Pancreas (tissue), 10 donors: ENCODE data around the gene RSL24D1. TPM values are rescaled to one million over a fixed set of nuclear protein-coding genes. Genes with fewer than 3 reads are reported as not detected.

Experiments used
- ATAC-seq, 4 donors: fragments of 200-7000 bp; cut with Tn5 transposase; one replicate each; pipeline versions ENCODE4 v1.8.0 to v1.9.1; 2020; ENCODE audit warnings: mild to moderate bottlenecking in 4 of 4, moderate library complexity in 4 of 4
- DNase-seq, 6 donors: peaks; one replicate each; pipeline ENCODE4 v3.0.0-alpha.2; 2020
- FAIRE-seq: peaks from 2 replicates; lab custom pipeline; 2012; peaks lifted over from hg19 to GRCh38; lab: Jason Lieb, UNC
- H3K27ac ChIP-seq, 4 donors: fragments of 200-600 bp; sonication (generic); 1 replicate in 3 of 4; 2 replicates in 1 of 4; pipeline versions ENCODE4 v1.5.0 to v1.8.0; 2020
- H3K27me3 ChIP-seq, 4 donors: fragments of 200-600 bp; one replicate each; pipeline ENCODE4 v1.8.0; 2021
- H3K36me3 ChIP-seq, 3 donors: fragments of 200-600 bp; sonication (generic) in 1 of 3; one replicate each; pipeline versions ENCODE4 v1.5.0 to v1.8.0; 2020 to 2021
- H3K4me1 ChIP-seq, 3 donors: fragments of 200-600 bp; one replicate each; pipeline ENCODE4 v1.8.0; 2021
- H3K4me3 ChIP-seq, 4 donors: fragments of 200-600 bp; sonication (generic) in 2 of 4; one replicate each; pipeline versions ENCODE4 v1.5.0 to v1.8.0; 2020 to 2021
- H3K9me3 ChIP-seq, 4 donors: fragments of 200-600 bp; one replicate each; pipeline ENCODE4 v1.8.0; 2021
- CTCF ChIP-seq, 4 donors: fragments of 200-600 bp; sonication (generic) in 3 of 4; IDR thresholded peaks; one replicate each; pipeline versions ENCODE4 v1.5.0 to v1.8.0; 2021; ENCODE audit warnings: antibody characterized with exemption in 4 of 4
- WGBS, 2 donors: extraction: QIAGEN DNeasy Blood & Tissue Kit; methylation state at CpG; one replicate each; pipeline ENCODE4 v1.1.7; 2013; 5-methylcytosine and 5-hydroxymethylcytosine counted together
- intact Hi-C, 3 donors: fragments of 100-400 bp; cut with DNase I; formaldehyde crosslinking; loops; one replicate each; pipeline versions ENCODE4 v1.11.1 to v1.14.2; 2022
- polyA plus RNA-seq, 2 donors: library from polyadenylated mRNA; stranded (reverse); fragments of 200-250 nt; gene quantifications; one replicate each; pipeline ENCODE4 v1.2.3, GENCODE V29; 2013
- total RNA-seq, 6 donors: library from RNA; stranded (reverse); fragmentation: NEBNext Ultra II Directional in 4 of 6; extraction: Animal tissue kit (Norgen Biotek cat#: 25700) in 4 of 6; gene quantifications; one replicate each; pipeline versions ENCODE4 v1.2.1 to v1.2.4, GENCODE V29; 2021 to 2023
- donor health status: healthy with polysubstance abuse.
- donor health status: DM: no; HTN: no; CAD: no; lungs with moderate emphysema.
- donor health status: DM: no; HTN: no; CAD: no.
- donor health status: control.
- donor health status: control.
- donor health status: Bipolar disorder and iron deficiency.
- donor health status: DM: yes; HTN: yes; CAD: no.
- donor health status: DM: no; HTN: no; CAD: no.
- donor health status: DM: no; HTN: no; CAD: no.
- donor health status: DM: yes; HTN: yes; CAD: no.

RSL24D1 gene
- total and polyA plus RNA-seq, 8 donors, result 30.7 to 67.0 (median 37.7) TPM

- H3K4me1 ChIP-seq, result peaks cover 0 to 9% (median 8%) of the 10 kb centered on the region in 3 donors
- no peak for DNase-seq
- peak in 1 of 4 donors; percentile 28 for ATAC-seq
- FAIRE-seq, result no peak
- H3K36me3 ChIP-seq, result peaks cover 0 to 3% (median 0%) of the 10 kb centered on the region in 3 donors
- no peaks in the 10 kb centered on the region for H3K27me3 ChIP-seq
- no peak overlapping the region for H3K4me3 ChIP-seq
- H3K27ac ChIP-seq, result no peak overlapping the region
- no peak for TF ChIP-seq CTCF (IDR thresholded peaks at IDR 0.05)
- 54 to 70% methylated on average over 3 of the region's 3 CpGs for WGBS, 2 donors
- H3K9me3 ChIP-seq, result no peaks in the 10 kb centered on the region
- intact Hi-C loops, result no loop called here
Observed at GRCh38 chr15:55230051-55230670, 33.4 kb upstream of the RSL24D1 start.

GRCh38 chr15:55226127-55226526, 29.4 kb upstream of the RSL24D1 start:
- no peak for FAIRE-seq
- Histone ChIP-seq H3K27ac (no peak overlapping the region), H3K9me3 (no peaks in the 10 kb centered on the region), H3K4me3 (no peak overlapping the region), H3K27me3 (no peaks in the 10 kb centered on the region), H3K4me1 (peaks cover 0 to 5% (median 0%) of the 10 kb centered on the region in 3 donors), H3K36me3 (peaks cover 0 to 3% (median 0%) of the 10 kb centered on the region in 3 donors)
- 92 to 100% methylated on average over 2 of the region's 2 CpGs for WGBS, 2 donors
- intact Hi-C loops, result no loop called here
- no peak for TF ChIP-seq CTCF (IDR thresholded peaks at IDR 0.05)
- DNase-seq, result no peak
- no peak for ATAC-seq

GRCh38 chr15:55224892-55225291, 28.2 kb upstream of the RSL24D1 start:
- Histone ChIP-seq H3K27me3 (no peaks in the 10 kb centered on the region), H3K27ac (no peak overlapping the region), H3K4me1 (no peaks in the 10 kb centered on the region), H3K36me3 (peaks cover 0 to 3% (median 0%) of the 10 kb centered on the region in 3 donors), H3K4me3 (no peak overlapping the region), H3K9me3 (no peaks in the 10 kb centered on the region)
- DNase-seq, result no peak
- no peak for TF ChIP-seq CTCF (IDR thresholded peaks at IDR 0.05)
- FAIRE-seq, result no peak
- intact Hi-C loops, result no loop called here
- ATAC-seq, result peak in 1 of 4 donors; percentile 23

DNA sequence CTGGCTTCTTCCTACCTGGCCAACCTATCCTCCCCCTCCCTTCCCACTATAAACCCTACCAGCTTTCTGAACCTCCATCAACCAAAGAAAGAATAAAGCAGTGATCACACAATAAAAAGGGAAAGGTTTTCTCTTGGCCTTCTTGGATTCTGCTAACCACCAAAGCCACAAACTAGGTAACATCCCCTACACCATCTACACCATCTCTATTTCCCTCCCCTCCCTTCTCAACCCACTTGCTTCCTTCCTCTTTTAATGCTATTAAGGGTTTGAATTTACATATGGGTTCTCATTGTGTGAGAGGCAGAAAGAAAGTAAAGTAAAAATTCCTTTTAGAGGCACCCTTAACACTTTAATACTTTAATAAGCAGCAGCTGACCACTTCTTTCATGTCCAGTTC, 25.8 kb upstream of the RSL24D1 start:
- FAIRE-seq, result no peak
- Histone ChIP-seq H3K27me3 (no peaks in the 10 kb centered on the region), H3K36me3 (no peaks in the 10 kb centered on the region), H3K9me3 (no peaks in the 10 kb centered on the region), H3K4me3 (no peak overlapping the region), H3K27ac (no peak overlapping the region), H3K4me1 (peaks cover 0 to 6% (median 0%) of the 10 kb centered on the region in 3 donors)
- ATAC-seq, result no peak
- DNase-seq, result no peak
- intact Hi-C loops, result no loop called here
- TF ChIP-seq CTCF (IDR thresholded peaks at IDR 0.05), result no peak
